Thyroid gland (tissue), 4 donors: ENCODE results near the gene OR51A4.

Experiments
- CTCF ChIP-seq, 6 experiments: fragments of 200-600 bp in 3 of 6; fragments of 450-650 bp in 3 of 6; sonication (generic) in 3 of 6; IDR thresholded peaks; one replicate each; pipeline ENCODE4 v1.5.1; 2016 to 2019; ENCODE audit warnings: antibody characterized with exemption in 6 of 6, mild to moderate bottlenecking in 2 of 6, inconsistent platforms in 1 of 6, moderate library complexity in 1 of 6
- POLR2A ChIP-seq, 2 donors: fragments of 450-650 bp; IDR thresholded peaks; one replicate each; pipeline ENCODE4 v1.6.1; 2017; ENCODE audit warnings: antibody characterized with exemption in 2 of 2, mild to moderate bottlenecking in 2 of 2, moderate library complexity in 1 of 2

- no peak for TF ChIP-seq CTCF (IDR thresholded peaks at IDR 0.05)
- TF ChIP-seq POLR2A (IDR thresholded peaks at IDR 0.05): no peak
Observed at GRCh38 chr11:4975436-4975835, 28.0 kb upstream of the OR51A4 start.
